AG09319 (cell line): ENCODE measurements around the gene GGCT.

Experiments
- DNase-seq: peaks from one replicate; pipeline ENCODE4 v3.0.0-alpha.2; 2010; ENCODE audit warnings: low read depth; ENCODE audit errors: extremely low read depth
- CTCF ChIP-seq: IDR thresholded peaks from 2 replicates; pipeline ENCODE4 v1.5.1; 2011; ENCODE audit warnings: low read depth, mild to moderate bottlenecking, inconsistent platforms, low read length, moderate library complexity

GGCT gene

GRCh38 chr7:30465046-30465810 is 39.4 kb downstream of the GGCT start:
- DNase-seq, result no peak

GRCh38 chr7:30464231-30464671 is 40.4 kb downstream of the GGCT start:
- TF ChIP-seq CTCF, result no peak
- no peak for DNase-seq

More at GRCh38 chr7:30465046-30465810, 39.4 kb downstream of the GGCT start:
- TF ChIP-seq CTCF, result no peak

GRCh38 chr7:30463405-30464145 is 41.1 kb downstream of the GGCT start:
- no peak for TF ChIP-seq CTCF
- no peak for DNase-seq

- DNase-seq, result no peak
- no peak for TF ChIP-seq CTCF
These were observed 42.5 kb downstream of the GGCT start for GRCh38 chr7:30462179-30462578.

- no peak for DNase-seq
- no peak for TF ChIP-seq CTCF
These were observed 44.4 kb downstream of the GGCT start for GRCh38 chr7:30460246-30460633.

GRCh38 chr7:30459591-30460245 is 44.9 kb downstream of the GGCT start:
- peak; percentile 77 for DNase-seq
- TF ChIP-seq CTCF, result no peak

GRCh38 chr7:30458311-30458710 is 46.3 kb downstream of the GGCT start:
- no peak for TF ChIP-seq CTCF
- DNase-seq, result no peak
